Endothelial cell of umbilical vein (primary cell): Measurements from ENCODE around the gene GRB2.

ENCODE experiments used
- CTCF ChIP-seq, 2 donors: IDR thresholded peaks; 1 replicate in 1 of 2; 2 replicates in 1 of 2; pipeline ENCODE4 v1.5.1; 2011; ENCODE audit warnings: low read length in 2 of 2, mild to moderate bottlenecking in 2 of 2, moderate library complexity in 2 of 2, control low read depth in 1 of 2, inconsistent platforms in 1 of 2, low read depth in 1 of 2; ENCODE audit not compliant: insufficient read depth in 1 of 2; ENCODE audit errors: extremely low read depth in 1 of 2
- FOS ChIP-seq: IDR thresholded peaks from 2 replicates; pipeline ENCODE4 v1.6.1; 2011; ENCODE audit warnings: mild to moderate bottlenecking, low read length, moderate library complexity, borderline replicate concordance; ENCODE audit not compliant: insufficient read depth

DNA sequence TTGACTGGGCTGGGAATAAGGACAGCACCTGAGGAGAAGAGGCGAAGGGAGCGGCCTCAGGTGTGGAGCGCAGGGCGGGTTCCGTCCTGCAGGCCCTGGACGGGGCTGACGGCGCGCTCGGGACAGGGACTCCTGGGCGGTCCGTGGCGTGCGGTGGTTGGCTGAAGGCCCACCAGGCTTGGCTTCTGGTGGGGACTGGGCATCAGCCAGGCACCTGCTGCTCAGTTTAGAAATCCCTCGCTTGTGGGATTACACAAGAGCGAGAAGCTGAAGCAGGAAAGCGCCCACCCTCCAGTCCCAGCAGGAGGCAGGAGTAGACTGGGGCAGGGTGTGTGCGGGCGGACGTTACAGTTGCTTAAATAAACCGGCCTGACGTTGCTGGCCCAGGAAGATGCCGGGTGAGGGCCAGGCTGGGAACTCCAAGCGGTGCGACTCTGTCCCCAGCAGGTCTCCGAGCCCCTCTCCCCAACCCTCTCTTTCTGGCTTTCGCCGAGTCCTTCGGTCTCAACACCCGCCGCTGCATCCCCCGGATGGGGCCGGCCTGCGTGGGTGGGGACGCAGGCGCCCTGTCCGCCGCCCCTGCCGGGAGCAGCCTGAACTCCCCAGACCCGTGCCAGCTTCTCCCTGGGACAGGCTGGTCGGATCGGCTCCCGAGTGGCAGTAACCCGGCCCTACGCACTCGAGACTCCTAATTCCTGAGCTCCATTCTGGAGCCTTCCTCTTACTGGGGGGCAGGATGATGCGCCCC lies 135.1 kb downstream of the GRB2 start:
- TF ChIP-seq CTCF (IDR thresholded peaks at IDR 0.05; ENCODE audit: extremely low read depth in 1 of 2, insufficient read depth in 1 of 2, low read depth in 1 of 2, low read length in 2 of 2) (peak; percentile 32 to 33), FOS (no peak)
